RWPE2 (cell line): ENCODE results near the gene ERGIC1.
"Not testable (repeated sequence)": the region's sequence is repeated elsewhere in the genome, so short reads cannot be mapped to it uniquely, and the experiment has no call there.

ENCODE experiments used
- ATAC-seq: fragments of 200-7000 bp; cut with Tn5 transposase; 3 replicates; pipeline ENCODE4 v1.9.1; 2021; ENCODE audit warnings: low read depth
- DNase-seq: peaks from one replicate; pipeline ENCODE4 v3.0.0-alpha.2; 2020; ENCODE audit warnings: low spot score
- H3K27ac ChIP-seq: fragments of 450-650 bp; 2 replicates; pipeline ENCODE4 v1.5.1; 2017; ENCODE audit warnings: mild to moderate bottlenecking; ENCODE audit not compliant: poor library complexity, severe bottlenecking
- H3K27me3 ChIP-seq: fragments of 250-450 bp; sonication (Bioruptor Pico); 2 replicates; pipeline ENCODE4 v1.5.1; 2021; ENCODE audit warnings: mild to moderate bottlenecking, moderate library complexity; ENCODE audit not compliant: insufficient read depth, poor library complexity, severe bottlenecking
- H3K36me3 ChIP-seq: fragments of 250-450 bp; sonication (Bioruptor Pico); 2 replicates; pipeline ENCODE4 v1.5.1; 2020; ENCODE audit warnings: low read depth, mild to moderate bottlenecking, moderate library complexity
- H3K4me1 ChIP-seq: fragments of 250-450 bp; sonication (Bioruptor Pico); 2 replicates; pipeline ENCODE4 v1.5.1; 2021; ENCODE audit warnings: mild to moderate bottlenecking, moderate library complexity; ENCODE audit not compliant: insufficient read depth, poor library complexity, severe bottlenecking
- H3K4me3 ChIP-seq: fragments of 250-450 bp; sonication (Bioruptor Pico); 2 replicates; pipeline ENCODE4 v1.5.1; 2021; ENCODE audit warnings: mild to moderate bottlenecking, moderate library complexity; ENCODE audit not compliant: severe bottlenecking
- H3K9me3 ChIP-seq: fragments of 250-450 bp; sonication (Bioruptor Pico); 2 replicates; pipeline ENCODE4 v1.5.1; 2021; ENCODE audit warnings: mild to moderate bottlenecking, moderate library complexity; ENCODE audit not compliant: severe bottlenecking
- TF ChIP-seq, protein P1 (sequence below): fragments of 450-650 bp; IDR thresholded peaks from one replicate; pipeline ENCODE4 v1.5.1; 2017; ENCODE audit warnings: mild to moderate bottlenecking, moderate library complexity; ENCODE audit not compliant: poor library complexity, severe bottlenecking

The ERGIC1 gene

DNA sequence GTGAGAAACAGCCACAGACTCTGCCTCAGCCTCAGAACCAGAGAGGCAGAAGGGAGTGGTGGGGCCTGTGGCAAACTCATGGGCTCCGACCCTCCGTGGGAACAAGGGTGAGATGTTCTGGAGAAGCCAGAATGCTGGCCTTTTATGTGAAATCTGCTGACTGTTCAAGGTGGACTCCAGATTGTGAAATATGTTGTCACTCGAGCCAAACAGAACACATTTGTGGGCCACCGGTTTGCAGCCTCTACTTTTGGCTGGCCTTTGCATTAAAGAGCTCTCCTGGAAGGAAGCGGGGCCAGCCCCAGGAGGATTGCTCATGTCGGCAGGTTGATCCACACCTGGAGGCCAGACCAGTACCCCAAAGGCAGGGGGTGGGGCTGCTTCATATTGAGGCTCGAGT is 62.4 kb downstream of the ERGIC1 start:
- H3K4me3 ChIP-seq = no peak overlapping the region
- H3K27ac ChIP-seq = peak overlapping the region; percentile 100
- TF ChIP-seq, protein P1, sequence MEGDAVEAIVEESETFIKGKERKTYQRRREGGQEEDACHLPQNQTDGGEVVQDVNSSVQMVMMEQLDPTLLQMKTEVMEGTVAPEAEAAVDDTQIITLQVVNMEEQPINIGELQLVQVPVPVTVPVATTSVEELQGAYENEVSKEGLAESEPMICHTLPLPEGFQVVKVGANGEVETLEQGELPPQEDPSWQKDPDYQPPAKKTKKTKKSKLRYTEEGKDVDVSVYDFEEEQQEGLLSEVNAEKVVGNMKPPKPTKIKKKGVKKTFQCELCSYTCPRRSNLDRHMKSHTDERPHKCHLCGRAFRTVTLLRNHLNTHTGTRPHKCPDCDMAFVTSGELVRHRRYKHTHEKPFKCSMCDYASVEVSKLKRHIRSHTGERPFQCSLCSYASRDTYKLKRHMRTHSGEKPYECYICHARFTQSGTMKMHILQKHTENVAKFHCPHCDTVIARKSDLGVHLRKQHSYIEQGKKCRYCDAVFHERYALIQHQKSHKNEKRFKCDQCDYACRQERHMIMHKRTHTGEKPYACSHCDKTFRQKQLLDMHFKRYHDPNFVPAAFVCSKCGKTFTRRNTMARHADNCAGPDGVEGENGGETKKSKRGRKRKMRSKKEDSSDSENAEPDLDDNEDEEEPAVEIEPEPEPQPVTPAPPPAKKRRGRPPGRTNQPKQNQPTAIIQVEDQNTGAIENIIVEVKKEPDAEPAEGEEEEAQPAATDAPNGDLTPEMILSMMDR = no peak
- DNase-seq (no peak), ATAC-seq (no peak)
- peaks cover 41% of the 10 kb centered on the region for H3K4me1 ChIP-seq
- H3K9me3 ChIP-seq = no peaks in the 10 kb centered on the region
- H3K36me3 ChIP-seq = peaks cover 55% of the 10 kb centered on the region
- H3K27me3 ChIP-seq = no peaks in the 10 kb centered on the region

DNA sequence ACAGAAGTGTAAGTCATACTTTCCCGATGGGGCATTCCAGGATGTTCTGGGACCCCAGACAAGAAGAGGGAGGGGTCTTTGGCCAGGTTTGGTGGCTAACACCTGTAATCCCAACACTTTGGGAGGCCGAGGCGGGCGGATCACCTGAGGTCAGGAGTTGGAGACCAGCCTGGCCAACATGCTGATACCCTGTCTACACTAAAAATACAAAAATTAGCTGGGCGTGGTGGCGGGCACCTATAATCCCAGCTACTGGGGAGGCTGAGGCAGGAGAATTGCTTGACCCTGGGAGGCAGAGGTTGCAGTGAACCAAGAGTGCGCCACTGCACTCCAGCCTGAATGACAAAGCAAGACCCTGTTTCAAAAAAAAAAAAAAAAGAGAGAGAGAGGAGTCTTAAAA is 63.0 kb downstream of the ERGIC1 start:
- not testable (repeated sequence) for H3K27me3 ChIP-seq, H3K4me3 ChIP-seq, DNase-seq, H3K9me3 ChIP-seq, ATAC-seq
- Histone ChIP-seq H3K36me3 (peaks cover 61% of the 10 kb centered on the region), H3K4me1 (peaks cover 47% of the 10 kb centered on the region), H3K27ac (peak overlapping the region; percentile 100)

DNA sequence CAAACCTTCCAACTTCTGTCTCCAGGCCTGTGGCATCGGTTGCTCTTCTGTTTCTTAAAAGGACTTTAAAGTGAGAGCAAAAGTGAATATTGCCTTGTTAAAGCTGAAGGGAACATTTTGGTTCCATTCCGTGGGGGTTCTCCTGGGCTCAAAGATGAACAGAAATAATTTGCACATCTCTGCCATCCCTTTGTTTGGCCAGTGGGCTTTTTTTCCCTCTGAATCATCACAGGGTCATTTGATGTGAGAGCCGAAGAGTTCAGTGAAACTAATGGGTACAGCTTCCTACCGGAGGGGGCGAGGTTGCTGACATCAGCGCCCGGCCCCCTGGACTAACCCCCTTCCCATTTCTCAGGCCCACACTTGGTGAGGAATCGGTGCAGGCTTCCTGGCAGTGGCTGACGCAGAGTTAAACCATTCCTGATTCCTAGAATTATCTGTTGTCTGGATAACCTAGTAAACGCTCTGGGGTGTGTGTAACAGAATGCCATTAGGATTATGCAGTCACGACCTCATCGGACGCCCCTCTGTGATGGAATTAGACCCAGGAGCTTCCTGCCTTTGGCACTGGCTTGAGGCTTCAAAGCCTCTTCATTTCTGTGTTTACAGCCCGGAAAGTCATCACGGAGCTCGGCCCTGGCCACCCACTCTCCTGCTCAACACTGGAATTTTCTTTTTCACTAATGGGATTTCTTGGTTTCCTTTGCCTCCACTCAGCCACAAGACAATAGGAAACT is 63.6 kb downstream of the ERGIC1 start:
- Histone ChIP-seq H3K27ac (peak overlapping the region; percentile 100), H3K36me3 (peaks cover 61% of the 10 kb centered on the region), H3K4me3 (no peak overlapping the region), H3K9me3 (no peaks in the 10 kb centered on the region), H3K4me1 (peaks cover 53% of the 10 kb centered on the region), H3K27me3 (no peaks in the 10 kb centered on the region)
- DNase-seq (no peak), ATAC-seq (peak; percentile 28)
- TF ChIP-seq, protein P1 = no peak

DNA sequence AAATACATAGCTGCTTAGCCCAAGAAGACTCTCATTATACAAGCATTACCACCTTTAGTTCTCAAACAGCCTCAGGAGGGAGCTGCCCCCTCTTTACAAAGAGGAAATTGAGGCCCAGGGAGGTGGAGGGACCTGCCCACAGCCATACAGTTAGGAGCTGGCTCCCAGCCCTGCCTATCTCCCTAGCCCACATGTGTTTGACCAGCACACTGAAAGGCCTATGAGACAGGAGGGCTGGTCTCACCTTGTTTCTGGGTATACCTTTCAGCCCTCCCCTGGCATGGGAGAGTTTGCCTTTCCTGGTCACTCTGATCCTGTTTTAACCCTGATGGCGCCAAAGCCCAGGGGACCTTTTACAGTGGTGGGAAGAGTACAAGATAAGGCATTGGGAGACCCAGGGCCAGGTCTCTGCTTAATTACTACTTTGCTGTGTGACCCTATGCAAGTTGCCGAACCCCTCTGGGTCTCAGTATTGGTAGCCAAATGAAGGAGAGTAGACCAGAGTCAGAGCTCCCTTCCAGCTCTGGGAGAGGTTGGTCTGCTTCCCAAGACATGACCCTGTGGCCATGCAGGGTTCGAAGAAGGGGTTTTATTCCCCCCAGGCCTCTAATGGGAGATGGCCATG is 64.3 kb downstream of the ERGIC1 start:
- Histone ChIP-seq H3K27ac (peak overlapping the region; percentile 100), H3K9me3 (no peaks in the 10 kb centered on the region), H3K4me1 (peaks cover 59% of the 10 kb centered on the region), H3K4me3 (no peak overlapping the region), H3K27me3 (no peaks in the 10 kb centered on the region), H3K36me3 (peaks cover 59% of the 10 kb centered on the region)
- TF ChIP-seq, protein P1 = no peak
- DNase-seq (no peak), ATAC-seq (no peak)

DNA sequence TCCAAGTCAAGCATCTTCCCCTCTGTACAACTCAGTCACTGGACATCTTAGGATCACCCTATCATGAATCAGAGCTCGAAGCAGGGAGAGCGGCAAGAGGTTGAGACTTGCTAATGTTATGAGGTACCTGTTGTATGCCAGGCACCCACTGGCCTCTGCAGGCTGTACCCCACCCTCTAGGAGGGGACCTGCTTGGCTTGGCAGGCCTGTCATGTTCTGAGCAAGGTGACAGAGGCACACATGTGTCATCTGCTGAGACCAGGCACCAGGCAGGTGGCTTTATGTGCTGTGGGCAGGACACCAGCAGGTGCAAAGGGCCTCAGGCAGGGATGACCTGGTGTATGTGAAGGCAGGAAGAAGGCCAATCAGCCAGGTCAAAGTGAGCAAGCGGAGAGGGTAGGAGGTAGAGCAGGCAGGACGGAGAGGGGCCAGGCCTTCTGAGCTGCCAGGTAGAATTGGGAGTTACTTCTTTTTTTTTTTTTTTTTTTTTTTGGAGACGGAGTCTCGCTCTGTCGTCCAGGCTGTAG is 64.9 kb downstream of the ERGIC1 start:
- Histone ChIP-seq H3K4me3 (no peak overlapping the region), H3K4me1 (peaks cover 64% of the 10 kb centered on the region), H3K9me3 (no peaks in the 10 kb centered on the region), H3K36me3 (peaks cover 60% of the 10 kb centered on the region), H3K27me3 (no peaks in the 10 kb centered on the region), H3K27ac (peak overlapping the region; percentile 100)
- DNase-seq (no peak), ATAC-seq (no peak)
- TF ChIP-seq, protein P1 = no peak
